GM12864 (cell line): ENCODE data around the gene FURIN.
"Not testable (repeated sequence)": the region's sequence is repeated elsewhere in the genome, so short reads cannot be mapped to it uniquely, and the experiment has no call there.

Experiments used
- DNase-seq: peaks from one replicate; pipeline ENCODE4 v3.0.0-alpha.2; 2011; ENCODE audit warnings: low read depth
- H3K4me3 ChIP-seq: 2 replicates; pipeline ENCODE4 v1.5.1; 2011; ENCODE audit warnings: mild to moderate bottlenecking, low read depth, low read length, control low read depth
- CTCF ChIP-seq: IDR thresholded peaks from 2 replicates; pipeline ENCODE4 v1.5.1; 2011; ENCODE audit warnings: low read depth, mild to moderate bottlenecking, moderate library complexity, low read length, control low read depth, inconsistent platforms; ENCODE audit errors: missing control alignments

Gene FURIN

GRCh38 chr15:90868261-90868689, at the start of gene FURIN:
TSS of gene FURIN (plus strand) at chr15:90868588. CDS start at chr15:90875741, 7,153 bp downstream.
- no peak for DNase-seq
- no peak within 1 kb of the TSS for H3K4me3 ChIP-seq
- TF ChIP-seq CTCF, result no peak

GRCh38 chr15:90819390-90819789, 49.0 kb upstream of the FURIN start:
- no peak for TF ChIP-seq CTCF
- H3K4me3 ChIP-seq, result no peak overlapping the region
- DNase-seq, result no peak

GRCh38 chr15:90819850-90820249, 48.5 kb upstream of the FURIN start:
- H3K4me3 ChIP-seq, result no peak overlapping the region
- no peak for TF ChIP-seq CTCF
- DNase-seq, result no peak

- no peak for TF ChIP-seq CTCF
- DNase-seq, result no peak
- H3K4me3 ChIP-seq, result no peak overlapping the region
Observed at GRCh38 chr15:90820481-90820880, 47.9 kb upstream of the FURIN start.

- no peak overlapping the region for H3K4me3 ChIP-seq
- TF ChIP-seq CTCF, result no peak
- no peak for DNase-seq
Observed at GRCh38 chr15:90822204-90822955, 46.0 kb upstream of the FURIN start.

- no peak for TF ChIP-seq CTCF
Observed at GRCh38 chr15:90823455-90823974, 44.9 kb upstream of the FURIN start.

GRCh38 chr15:90825115-90825899, 43.1 kb upstream of the FURIN start:
- not testable (repeated sequence) for DNase-seq, H3K4me3 ChIP-seq

More at GRCh38 chr15:90823455-90823974, 44.9 kb upstream of the FURIN start:
- H3K4me3 ChIP-seq, result no peak overlapping the region
- DNase-seq, result no peak

GRCh38 chr15:90826206-90826885, 42.0 kb upstream of the FURIN start:
- DNase-seq, result not testable (repeated sequence)

More at GRCh38 chr15:90826206-90826885, 42.0 kb upstream of the FURIN start:
- H3K4me3 ChIP-seq, result not testable (repeated sequence)
